SK-N-MC (cell line): ENCODE measurements around the gene BCAS3.

ENCODE experiments used
- EZH2 ChIP-seq: fragments of 200-600 bp; sonication (generic); IDR thresholded peaks from one replicate; pipeline ENCODE4 v1.6.1; 2017; ENCODE audit warnings: antibody characterized with exemption
- FOXP2 ChIP-seq: optimal IDR thresholded peaks from 2 replicates; pipeline ENCODE3; 2011; ENCODE audit warnings: mild to moderate bottlenecking, moderate library complexity; ENCODE audit not compliant: insufficient read depth; ENCODE audit errors: extremely low read length, control extremely low read depth
- POLR2AphosphoS5 ChIP-seq: IDR thresholded peaks from 2 replicates; pipeline ENCODE4 v1.6.1; 2012; ENCODE audit warnings: mild to moderate bottlenecking, low read depth, low read length, borderline replicate concordance

DNA sequence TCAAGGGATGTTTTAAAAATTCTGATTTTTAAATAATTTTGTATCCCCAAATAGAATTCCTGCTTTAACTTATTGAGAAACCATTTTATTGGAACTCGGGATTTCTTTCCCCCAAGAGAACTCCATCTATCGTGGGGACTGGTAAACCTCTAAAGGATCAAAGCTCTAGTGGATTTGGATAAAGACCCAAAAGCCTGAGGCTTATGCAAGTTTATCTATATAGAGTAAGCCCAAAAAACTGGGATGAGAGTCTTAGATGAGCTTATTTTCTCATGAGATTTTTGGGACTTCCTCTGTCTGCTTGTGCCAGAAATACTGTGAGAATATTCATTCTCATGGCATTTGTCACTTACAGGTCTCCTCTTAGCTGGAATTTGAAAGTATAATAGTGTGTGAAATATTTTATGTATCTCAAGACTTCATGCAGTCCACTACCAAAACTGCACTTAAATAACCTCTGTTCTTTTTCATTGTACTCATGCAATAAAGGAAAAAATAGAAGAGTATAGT, 333.1 kb downstream of the BCAS3 start:
- TF ChIP-seq POLR2AphosphoS5: no peak
- no peak for TF ChIP-seq EZH2
- no peak for TF ChIP-seq FOXP2
